ENCODE results near the gene UBA3.

DNA sequence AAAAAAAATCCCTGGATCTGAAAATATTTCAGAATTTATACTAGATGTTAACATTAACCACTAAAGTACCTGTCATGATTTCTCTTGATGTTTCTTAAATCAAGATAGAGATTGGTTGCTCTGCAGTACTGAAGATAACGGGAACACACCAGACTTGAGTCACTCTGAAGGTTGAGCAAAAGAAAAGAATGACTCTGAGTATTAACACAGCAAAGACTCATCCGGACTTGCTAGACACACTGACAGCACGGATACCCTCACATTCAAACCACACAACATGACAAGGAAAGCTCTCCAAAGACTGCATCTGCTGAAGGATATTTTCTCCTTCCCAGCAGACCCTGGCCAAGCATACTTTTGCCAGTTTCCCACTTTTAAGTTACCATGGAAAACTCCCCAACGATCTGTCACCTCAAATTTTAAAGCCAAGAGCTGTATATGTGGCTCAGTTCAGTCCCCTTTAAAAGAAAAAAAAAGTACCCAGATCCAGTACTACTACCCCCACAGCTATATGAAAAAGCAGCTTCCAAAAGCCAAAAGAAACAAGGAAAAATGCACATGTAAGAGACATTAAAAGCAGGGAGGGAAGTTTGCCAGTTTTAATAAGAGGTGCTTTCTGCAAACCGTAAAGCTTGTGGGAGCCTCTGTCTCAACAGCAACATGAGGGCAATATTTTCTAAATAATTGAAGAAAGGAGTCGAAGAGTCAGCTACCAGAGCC is 74.9 kb downstream of the UBA3 start:
- TF ChIP-seq POLR2A (IDR thresholded peaks at IDR 0.05; ENCODE audit: low read depth, low read length), result no peak
- TF ChIP-seq, protein P1, sequence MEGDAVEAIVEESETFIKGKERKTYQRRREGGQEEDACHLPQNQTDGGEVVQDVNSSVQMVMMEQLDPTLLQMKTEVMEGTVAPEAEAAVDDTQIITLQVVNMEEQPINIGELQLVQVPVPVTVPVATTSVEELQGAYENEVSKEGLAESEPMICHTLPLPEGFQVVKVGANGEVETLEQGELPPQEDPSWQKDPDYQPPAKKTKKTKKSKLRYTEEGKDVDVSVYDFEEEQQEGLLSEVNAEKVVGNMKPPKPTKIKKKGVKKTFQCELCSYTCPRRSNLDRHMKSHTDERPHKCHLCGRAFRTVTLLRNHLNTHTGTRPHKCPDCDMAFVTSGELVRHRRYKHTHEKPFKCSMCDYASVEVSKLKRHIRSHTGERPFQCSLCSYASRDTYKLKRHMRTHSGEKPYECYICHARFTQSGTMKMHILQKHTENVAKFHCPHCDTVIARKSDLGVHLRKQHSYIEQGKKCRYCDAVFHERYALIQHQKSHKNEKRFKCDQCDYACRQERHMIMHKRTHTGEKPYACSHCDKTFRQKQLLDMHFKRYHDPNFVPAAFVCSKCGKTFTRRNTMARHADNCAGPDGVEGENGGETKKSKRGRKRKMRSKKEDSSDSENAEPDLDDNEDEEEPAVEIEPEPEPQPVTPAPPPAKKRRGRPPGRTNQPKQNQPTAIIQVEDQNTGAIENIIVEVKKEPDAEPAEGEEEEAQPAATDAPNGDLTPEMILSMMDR (IDR thresholded peaks at IDR 0.05; ENCODE audit: extremely low read depth in 1 of 2, insufficient read depth in 1 of 2, low read depth in 1 of 2, low read length in 2 of 2), result no peak

Data from endothelial cell of umbilical vein (primary cell).